Right renal cortex interstitium (tissue), 3 donors: ENCODE measurements around the gene SIPA1L3. TPM values are rescaled to one million over a fixed set of nuclear protein-coding genes. Genes with fewer than 3 reads are reported as not detected.
"Not testable (repeated sequence)": the region's sequence is repeated elsewhere in the genome, so short reads cannot be mapped to it uniquely, and the experiment has no call there.

Experiments
- DNase-seq, 3 donors: peaks; one replicate each; pipeline ENCODE4 v3.0.0-alpha.2; 2013; ENCODE audit warnings: low read depth in 3 of 3, low spot score in 2 of 3
- polyA plus RNA-seq, 3 donors: library from polyadenylated mRNA; unstranded; fragments of 120-200 nt; gene quantifications; one replicate each; pipeline ENCODE4 v1.2.1, GENCODE V29; 2013; ENCODE audit not compliant: insufficient read length in 3 of 3

The SIPA1L3 gene, protein sequence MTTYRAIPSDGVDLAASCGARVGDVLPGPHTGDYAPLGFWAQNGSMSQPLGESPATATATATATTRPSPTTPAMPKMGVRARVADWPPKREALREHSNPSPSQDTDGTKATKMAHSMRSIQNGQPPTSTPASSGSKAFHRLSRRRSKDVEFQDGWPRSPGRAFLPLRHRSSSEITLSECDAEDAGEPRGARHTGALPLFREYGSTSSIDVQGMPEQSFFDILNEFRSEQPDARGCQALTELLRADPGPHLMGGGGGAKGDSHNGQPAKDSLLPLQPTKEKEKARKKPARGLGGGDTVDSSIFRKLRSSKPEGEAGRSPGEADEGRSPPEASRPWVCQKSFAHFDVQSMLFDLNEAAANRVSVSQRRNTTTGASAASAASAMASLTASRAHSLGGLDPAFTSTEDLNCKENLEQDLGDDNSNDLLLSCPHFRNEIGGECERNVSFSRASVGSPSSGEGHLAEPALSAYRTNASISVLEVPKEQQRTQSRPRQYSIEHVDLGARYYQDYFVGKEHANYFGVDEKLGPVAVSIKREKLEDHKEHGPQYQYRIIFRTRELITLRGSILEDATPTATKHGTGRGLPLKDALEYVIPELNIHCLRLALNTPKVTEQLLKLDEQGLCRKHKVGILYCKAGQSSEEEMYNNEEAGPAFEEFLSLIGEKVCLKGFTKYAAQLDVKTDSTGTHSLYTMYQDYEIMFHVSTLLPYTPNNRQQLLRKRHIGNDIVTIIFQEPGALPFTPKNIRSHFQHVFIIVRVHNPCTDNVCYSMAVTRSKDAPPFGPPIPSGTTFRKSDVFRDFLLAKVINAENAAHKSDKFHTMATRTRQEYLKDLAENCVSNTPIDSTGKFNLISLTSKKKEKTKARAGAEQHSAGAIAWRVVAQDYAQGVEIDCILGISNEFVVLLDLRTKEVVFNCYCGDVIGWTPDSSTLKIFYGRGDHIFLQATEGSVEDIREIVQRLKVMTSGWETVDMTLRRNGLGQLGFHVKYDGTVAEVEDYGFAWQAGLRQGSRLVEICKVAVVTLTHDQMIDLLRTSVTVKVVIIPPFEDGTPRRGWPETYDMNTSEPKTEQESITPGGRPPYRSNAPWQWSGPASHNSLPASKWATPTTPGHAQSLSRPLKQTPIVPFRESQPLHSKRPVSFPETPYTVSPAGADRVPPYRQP (N-terminal part only)
- polyA plus RNA-seq: 10 to 100 TPM; 25.4 to 28.2 (median 25.7) TPM

DNA sequence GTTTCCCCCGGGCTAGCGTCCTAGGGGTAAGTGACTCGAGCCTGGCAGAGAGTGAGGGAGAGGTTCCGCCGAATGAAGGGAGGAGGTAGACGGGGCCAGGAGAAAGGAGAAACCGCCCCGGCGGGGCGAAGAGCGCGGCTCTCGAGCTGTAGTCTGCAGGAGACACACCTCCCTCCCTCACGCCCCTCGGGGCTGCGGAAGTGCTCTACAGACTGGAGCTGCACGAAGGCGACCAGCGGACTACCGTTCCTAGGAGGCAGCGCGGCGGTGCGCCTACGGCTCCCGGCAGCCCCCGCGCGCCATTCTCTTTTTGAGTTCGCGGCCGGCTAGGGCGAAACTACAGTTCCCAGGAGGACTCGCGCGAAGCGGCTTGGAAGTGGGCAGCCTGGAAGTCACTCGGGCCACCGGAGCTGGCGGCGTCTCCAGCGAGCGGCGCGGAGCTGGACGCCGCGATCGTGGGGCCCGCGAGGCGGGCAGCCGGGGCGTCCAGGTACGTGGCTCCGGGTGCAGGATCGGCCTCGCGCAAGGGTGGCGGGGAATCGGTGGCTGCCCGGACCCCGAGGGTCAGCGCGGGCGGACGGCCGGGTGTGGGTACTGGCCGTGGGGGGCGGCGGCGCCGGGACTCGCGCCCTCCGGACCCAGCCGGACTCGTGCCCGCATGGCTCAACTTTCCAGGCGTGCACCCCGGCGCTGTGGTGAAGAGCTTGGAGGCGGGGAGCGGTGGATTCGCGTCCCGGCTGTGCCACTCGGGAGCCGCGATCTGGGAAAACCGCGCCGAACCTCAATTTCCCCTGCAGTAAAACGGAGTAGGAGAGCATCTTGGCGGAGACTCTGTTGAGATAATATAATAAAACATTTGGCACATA is at the start of gene SIPA1L3:
TSS of gene SIPA1L3 (plus strand) at position 340 of the 866 bp plus-strand sequence. CDS start 174,358 bp downstream, outside the sequence.
- peak; percentile 91 to 93 (median 92) for DNase-seq

DNA sequence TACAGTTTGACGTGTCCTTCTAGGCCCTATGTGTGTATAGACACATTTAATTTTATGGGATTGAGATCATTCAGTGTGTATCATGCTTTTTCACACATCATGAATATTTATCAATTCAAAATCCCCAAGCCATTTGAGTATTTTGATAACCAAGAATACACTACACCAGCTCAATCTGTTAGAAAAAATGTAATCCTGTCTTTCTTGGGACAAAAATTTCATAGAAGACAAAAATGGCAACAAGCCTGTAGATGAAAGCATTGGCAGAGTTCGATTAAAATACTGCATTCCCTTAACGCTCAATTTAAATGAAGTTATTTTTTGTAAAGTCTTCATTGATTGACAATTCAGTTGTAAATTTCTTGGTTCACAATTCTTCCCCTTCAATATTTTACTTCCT is 42.5 kb upstream of the SIPA1L3 start:
- no peak for DNase-seq

DNA sequence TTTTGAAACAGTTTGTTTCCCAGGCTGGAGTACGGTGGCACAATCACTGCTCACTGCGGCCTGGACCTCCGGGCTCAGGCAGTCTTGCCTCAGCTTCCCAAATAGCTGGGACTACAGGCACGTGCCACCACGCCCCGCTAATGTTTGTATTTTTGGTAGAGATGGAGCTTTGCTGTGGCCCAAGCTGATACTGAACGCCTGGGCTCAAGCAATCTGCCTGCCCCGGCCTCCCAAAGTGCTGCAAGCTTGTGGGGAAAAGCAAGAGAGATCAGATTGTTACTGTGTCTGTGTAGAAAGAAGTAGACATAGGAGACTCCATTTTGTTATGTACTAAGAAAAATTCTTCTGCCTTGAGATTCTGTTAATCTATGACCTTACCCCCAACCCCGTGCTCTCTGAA is 41.1 kb upstream of the SIPA1L3 start:
- not testable (repeated sequence) for DNase-seq

DNA sequence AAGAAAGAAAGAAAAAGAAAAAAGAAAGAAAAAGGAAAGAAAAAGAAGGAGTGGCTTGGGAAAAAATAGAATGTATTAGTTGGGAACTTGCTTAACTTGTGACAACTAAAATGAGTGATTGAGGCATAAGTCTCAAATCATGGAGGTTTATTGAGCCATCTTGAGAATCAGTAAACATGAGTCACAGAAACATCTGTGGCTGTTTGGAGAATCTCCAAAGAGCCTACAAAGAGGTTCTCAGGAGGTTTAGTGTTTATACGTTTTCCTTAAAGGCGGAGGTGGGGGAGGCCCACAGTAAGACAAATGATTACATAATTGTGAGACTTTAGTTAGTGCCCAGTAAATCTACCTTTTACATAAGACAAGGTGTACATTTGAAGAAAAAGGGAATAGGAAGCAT is 39.2 kb upstream of the SIPA1L3 start:
- no peak for DNase-seq

DNA sequence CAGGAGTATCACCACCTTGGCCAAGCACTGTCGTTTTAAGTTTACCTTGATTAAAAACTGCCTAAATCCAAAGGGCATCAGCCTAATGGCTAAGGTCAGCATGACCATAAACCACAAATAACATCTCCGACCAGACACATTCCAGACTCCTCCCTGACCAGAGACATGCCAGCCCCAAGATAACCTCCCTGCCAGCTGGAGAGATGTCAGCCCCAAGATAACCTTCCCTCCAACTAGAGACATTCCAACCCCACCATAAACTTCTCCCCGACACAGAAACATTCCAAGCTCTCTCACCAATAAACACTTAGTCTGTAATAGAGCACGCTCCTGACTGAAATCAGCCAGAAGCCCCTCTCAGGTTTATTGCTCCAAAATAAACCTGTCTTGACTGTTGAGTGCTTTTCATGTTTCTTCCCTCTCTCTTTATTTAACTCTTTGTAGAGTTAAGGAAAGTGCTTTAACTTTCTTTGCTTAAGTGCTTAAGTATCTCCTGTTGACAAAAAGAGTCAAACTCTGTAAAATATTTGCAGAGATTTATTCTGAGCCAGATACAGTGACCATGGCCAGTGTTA is 37.2 kb upstream of the SIPA1L3 start:
- DNase-seq: no peak

DNA sequence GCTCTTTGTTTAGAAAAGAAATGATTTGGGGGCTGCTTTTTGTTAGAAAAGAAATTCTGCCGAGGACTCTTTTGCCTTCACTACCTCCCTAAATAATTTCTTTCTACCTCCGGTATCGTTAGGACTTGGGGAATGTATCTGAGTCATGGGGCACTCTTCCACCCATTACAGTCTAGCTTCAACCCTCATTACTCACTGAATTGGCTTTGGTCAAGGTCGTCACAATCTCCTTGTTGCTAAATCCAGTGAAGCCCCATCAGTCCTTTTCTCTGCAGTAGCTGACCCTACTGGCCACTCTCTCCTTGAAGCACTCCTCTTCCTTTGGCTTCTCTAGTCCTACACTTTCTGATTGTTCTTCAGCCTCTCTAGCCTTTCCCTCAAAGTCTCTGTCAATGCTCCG is 34.6 kb upstream of the SIPA1L3 start:
- no peak for DNase-seq

DNA sequence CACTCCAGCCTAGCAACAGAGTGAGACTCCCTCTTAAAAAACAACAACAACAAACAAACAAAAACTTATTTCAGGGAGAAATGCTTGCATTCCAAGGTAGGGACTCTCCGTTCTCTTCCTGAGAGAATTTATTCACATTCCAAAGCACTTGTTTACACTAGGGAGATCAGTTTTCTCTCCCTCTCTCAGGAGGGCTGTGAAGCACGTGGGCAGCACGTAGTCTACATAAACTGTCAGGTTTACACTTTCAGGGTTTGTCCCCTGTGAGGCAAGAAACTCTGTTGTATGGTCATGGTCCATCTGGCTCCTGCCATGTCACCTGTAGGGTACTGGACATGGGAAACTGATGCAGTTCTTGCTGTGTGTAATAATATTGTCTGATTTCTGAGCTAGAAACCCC is 32.2 kb upstream of the SIPA1L3 start:
- no peak for DNase-seq

DNA sequence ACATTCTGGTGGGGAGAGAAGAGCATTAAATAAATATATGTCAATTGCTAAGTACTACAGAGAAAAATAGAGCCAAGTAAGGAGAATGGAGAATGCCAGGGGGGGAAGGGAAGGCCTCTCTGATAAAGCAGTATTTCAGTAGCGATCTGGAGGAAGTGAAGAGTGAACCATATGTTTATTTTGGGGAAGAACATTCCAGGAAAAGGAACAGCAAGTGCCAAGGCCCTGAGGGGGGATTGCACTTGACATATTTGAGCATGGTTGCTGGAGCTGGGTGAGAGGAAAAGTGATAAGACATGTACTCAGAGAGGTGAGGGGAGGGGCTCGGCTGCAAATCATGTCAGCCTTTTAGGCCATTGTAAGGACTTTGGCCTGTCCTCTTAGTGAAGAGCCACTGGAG is 31.0 kb upstream of the SIPA1L3 start:
- DNase-seq: no peak

DNA sequence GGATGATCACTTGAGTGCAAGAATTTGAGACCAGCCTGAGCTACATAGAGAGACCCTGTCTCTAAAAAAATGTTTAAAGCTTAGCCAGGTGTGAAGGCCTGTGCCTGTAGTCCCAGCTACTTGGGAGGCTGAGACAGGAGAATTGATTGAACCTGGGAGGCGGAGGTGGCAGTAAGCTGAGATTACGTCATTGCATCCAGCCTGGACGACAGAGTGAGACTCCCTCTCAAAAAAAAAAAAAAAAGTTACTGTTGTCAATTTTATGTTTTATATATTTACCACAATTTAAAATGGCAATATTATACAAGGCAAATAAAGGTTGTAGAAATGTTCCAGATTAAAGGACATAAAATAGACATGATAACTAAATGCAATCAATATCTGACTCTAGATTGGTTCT is 29.9 kb upstream of the SIPA1L3 start:
- no peak for DNase-seq

DNA sequence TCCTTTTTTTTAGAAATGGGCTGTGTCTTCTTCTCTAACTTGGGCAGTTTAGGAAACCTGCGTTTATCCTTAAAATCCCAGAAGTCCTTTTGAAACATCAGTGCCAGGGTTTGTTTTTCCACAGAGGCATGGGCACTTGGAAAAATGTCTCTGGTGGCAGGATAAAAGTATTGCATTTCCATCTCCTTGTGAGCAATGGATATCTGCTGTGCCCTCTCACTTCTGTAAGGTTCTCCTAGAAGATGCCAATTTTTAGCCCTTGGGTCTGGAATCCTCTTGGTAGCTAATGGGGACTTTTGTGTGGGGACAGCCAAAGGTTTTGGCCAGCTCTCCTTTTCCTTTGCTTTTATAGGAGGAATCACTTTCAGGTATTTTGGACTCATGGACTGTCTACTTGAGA is 21.6 kb upstream of the SIPA1L3 start:
- DNase-seq: no peak

DNA sequence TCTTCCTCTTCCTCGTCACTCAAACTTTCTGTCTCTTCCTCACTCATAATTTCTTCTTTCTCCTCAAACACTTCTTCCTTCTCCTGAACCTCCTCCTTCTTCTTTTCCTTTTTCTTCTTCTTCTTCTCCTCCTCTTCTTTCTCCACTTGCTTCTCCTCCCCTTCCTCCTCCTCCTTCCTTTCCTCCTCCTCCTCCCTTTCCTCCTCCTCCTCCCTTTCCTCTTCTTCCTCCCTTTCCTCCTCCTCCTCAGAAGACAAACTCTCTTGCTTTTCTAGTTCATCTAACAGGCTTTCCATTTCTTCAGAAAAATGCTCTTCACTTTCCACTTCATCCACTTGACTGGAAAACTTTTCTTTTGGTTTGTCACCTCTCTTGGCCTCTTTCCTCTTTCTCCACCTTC is 20.4 kb upstream of the SIPA1L3 start:
- DNase-seq: no peak

DNA sequence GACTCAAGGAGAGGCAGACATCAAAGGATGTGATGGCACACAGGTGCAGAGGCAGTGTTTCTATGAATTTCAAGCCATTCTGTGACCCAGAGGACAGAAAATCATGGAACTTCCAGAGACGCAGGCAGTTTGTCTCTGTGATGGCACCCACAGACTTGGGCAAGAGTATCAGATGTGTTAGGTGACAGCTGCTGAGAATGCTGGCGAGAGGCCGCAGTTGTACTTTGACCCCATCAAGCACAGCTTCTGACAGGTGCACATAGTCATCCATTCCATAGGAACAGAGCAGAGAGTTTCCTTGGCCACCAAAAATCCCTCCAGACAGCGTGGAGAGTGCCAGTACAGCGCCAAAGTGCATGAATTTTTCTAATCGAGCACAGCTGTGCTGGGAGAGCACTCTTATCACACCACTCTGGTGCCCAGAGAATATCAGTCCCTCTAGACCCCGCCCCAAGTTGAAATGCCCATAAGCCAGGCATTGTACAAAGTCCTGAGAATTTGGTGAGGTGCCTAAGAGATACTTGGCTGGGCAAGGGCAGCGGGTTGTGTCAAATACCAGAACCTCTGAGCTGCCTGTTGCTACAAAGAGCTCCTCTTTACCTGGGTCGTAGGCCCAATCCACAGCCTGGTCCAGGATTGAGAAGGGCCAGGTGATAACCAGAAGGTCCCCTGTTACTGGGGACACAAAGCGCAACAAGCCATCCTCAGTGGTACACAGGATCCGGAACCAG is 13.0 kb upstream of the SIPA1L3 start:
- DNase-seq: no peak

DNA sequence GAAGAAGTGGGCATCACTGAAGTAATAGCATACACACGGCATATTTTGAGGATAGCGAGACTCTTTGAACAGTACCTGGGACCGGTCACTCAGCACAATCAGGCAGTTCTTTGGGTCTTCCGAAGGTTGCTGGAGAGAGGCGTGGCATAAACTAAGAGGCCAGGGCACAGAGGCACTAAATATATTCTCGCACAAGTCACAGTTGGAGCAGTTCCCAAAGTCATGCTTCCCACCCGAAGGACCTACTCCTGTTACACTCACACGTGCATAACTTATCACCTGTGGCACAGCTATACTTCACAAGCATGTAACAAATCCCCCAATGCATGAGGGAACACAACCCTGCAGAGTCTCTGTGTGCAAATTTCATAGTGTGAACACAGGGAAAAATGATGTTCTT is 10.8 kb upstream of the SIPA1L3 start:
- no peak for DNase-seq

DNA sequence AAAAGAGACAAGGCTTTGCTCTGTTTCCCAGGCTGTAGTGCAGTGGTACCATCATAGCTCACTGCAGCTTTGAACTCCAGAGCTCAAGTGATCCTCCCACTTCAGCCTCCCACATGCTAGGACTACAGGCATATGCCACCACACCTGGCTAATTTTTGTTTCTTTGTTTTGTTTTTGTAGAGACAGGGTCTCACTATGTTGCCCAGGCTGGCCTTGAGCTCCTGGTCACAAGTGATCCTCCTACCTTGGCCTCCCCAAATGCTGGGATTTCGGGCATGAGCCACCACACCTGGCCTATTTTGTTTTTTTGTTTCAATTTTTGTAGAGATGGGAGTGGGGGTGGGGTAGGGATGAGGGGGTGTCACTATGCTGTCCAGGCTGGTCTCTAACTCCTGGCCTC is 7.6 kb upstream of the SIPA1L3 start:
- DNase-seq: no peak

DNA sequence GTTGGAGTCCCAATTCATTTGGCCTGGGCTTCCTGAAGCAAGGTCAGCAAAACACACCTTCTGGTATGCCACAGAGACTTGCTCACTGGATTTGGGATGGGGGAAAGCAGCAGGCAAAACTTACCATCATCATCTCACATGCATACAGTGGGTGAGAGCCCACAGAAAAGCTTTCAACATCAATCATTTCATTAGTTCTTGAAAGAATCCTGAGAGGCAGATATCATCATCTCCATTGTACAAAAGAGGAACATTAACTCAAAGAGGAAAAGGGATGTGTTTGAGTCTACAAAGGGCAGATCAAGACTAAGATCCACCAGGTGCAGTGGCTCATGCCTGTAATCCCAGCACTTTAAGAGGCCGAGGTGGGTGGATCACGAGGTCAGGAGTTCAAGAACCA is 7.0 kb upstream of the SIPA1L3 start:
- no peak for DNase-seq

DNA sequence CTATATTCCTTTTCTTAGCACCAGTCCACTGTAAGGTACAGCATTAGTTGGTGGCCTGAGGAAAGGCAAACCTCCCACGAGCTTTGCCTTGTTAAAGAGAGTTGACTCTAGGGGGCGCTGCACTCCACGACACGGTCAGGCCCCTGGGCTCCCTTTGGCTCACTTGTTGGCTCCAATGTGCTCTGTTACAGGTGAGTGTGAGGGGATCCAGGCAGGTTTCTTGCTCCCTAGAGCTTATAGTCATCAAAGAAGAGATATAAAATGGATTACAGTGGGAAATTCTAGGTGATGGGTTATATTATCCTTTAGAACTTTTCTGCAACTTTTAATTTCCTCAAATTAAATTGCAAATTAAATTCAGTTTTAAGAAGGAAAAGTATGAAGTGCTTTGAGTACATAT is 4.3 kb upstream of the SIPA1L3 start:
- peak; percentile 57 to 70 (median 67) for DNase-seq

DNA sequence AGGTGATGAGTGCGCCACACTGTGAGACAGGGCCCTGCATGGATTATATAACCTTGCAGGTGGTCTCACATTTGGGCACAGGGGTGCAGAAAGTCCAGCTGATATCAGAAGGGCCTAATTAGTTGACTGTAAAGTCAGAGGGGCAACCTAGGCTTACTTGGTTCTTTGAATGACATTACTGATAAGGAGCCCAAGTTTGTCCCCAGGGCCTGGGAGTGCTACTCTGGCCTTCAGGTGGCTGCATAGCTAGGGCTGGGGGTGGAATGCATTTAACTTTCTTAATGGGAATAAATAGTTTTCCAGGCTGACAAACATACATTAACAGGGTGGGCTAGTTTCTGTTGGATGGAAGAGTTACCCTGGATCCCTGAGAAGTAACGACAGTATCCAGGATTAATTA is 3.9 kb upstream of the SIPA1L3 start:
- no peak for DNase-seq

DNA sequence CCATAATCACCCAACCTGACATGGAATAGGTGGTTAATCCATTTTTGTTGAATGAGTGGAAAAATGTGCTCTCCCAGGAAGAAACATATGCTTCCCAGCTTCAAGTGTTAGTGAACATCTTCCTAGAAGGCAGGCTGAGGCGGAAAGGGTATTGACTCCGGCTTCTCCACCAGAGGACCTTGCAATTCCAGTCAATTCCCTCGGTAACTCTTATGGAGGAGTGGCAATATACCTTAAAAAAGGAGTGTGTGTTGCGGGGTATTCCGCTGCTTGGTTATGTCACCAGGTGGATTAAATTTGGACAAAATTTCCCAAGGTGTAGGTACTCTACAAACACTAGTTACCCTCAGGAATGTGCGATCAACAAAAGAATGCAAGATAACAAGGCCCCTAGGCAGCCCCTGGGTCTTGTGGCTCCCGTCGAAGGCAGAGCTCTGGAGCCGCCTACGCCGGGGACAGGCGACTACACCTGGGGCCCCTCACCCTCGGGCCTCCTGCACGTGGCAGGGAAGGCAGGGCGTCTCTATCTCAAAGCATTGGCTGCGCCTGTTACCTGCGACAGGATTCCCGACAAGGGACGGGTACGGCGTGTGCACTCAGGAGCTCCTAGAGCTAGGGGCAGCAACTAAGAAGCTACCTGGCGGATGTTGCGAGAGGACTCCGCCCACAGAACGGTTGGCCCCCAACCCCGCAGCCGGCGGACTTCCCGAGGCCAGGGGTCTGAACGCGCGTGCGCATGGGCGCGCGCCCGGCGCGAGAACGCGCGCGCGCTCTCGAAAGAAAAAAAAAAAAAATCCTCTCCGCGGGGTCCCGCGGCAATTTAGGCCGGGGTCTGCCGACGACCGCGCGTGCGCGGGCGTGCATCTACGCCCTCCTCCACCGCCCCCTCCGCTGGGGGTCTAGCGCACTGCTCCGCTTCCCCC is 801 bp upstream of the SIPA1L3 start, which contains the start of gene WDR87:
TSS of gene WDR87 (minus strand) at position 649 of the 923 bp plus-strand sequence. CDS start 8,355 bp downstream, outside the sequence.
- peak in 2 of 3 donors; percentile 27 to 79 for DNase-seq
